HepG2 (cell line): ENCODE measurements around the gene GCG. TPM values are rescaled to one million over a fixed set of nuclear protein-coding genes. Genes with fewer than 3 reads are reported as not detected.

Experiments
- ATAC-seq: fragments of 200-7000 bp; cut with Tn5 transposase; 3 replicates; pipeline ENCODE4 v1.9.1; 2020; ENCODE audit warnings: mild to moderate bottlenecking, moderate library complexity
- BruUV-seq: library from RNA; stranded (reverse); fragments of 400-500 nt; replicated peaks from 2 replicates; lab custom pipeline; 2021; lab: Mats Ljungman, UMichigan
- CTCF ChIA-PET: fragments of 300-600 bp; formaldehyde crosslinking; extraction: SDS; loops from one replicate; lab custom pipeline; 2021; ENCODE audit warnings: low total read pairs, inconsistent platforms, low intra/inter-chr PET ratio; lab: Yijun Ruan, JAX
- POLR2A ChIA-PET: fragments of 350-600 bp; sonication (Branson Sonifier 250); formaldehyde crosslinking; loops from one replicate; lab custom pipeline; 2020; ENCODE audit warnings: antibody characterized with exemption, inconsistent platforms; lab: Yijun Ruan, JAX
- DNase-seq: peaks from one replicate; pipeline ENCODE4 v3.0.0-alpha.2; 2015; ENCODE audit warnings: low spot score
- FAIRE-seq: peaks from 3 replicates; lab custom pipeline; 2011; peaks lifted over from hg19 to GRCh38; lab: Jason Lieb, UNC
- H2AFZ ChIP-seq: one replicate; pipeline ENCODE4 v1.6.1; 2011; ENCODE audit warnings: low read length, inconsistent platforms
- H3K27ac ChIP-seq: fragments of 300-600 bp; 3 replicates; pipeline ENCODE4 v1.8.0; 2011; ENCODE audit warnings: mixed run types, mild to moderate bottlenecking, mixed read lengths, low read length, inconsistent platforms; ENCODE audit not compliant: insufficient read depth; ENCODE audit errors: extremely low read length
- H3K27me3 ChIP-seq, 2 experiments: fragments of 200-600 bp in 1 of 2; 2 replicates in 1 of 2; 3 replicates in 1 of 2; pipeline versions ENCODE4 v1.6.0 to v1.8.0; 2011; ENCODE audit warnings: low read length in 2 of 2, mild to moderate bottlenecking in 2 of 2, moderate library complexity in 2 of 2, inconsistent platforms in 1 of 2; ENCODE audit not compliant: insufficient read depth in 2 of 2, control insufficient read depth in 1 of 2
- H3K36me3 ChIP-seq, 2 experiments: fragments of 200-600 bp in 1 of 2; replicated peaks in 1 of 2; 2 replicates in 1 of 2; 3 replicates in 1 of 2; pipeline versions ENCODE4 v1.5.1 to v1.8.0; 2011; ENCODE audit warnings: low read length in 2 of 2, inconsistent platforms in 1 of 2; ENCODE audit not compliant: insufficient read depth in 2 of 2, control insufficient read depth in 1 of 2
- H3K4me1 ChIP-seq: 2 replicates; pipeline ENCODE4 v1.5.1; 2012; ENCODE audit warnings: low read length, inconsistent platforms; ENCODE audit not compliant: insufficient read depth
- H3K4me2 ChIP-seq: 2 replicates; pipeline ENCODE4 v1.6.0; 2011; ENCODE audit warnings: low read depth, low read length, inconsistent platforms
- H3K4me3 ChIP-seq, 3 experiments: fragments of 200-600 bp in 1 of 3; sonication (generic), shearing (Covaris generic) in 1 of 3; replicated peaks in 1 of 3; 2 replicates each; pipeline ENCODE4 v1.5.1; 2011 to 2016; ENCODE audit warnings: low read length in 3 of 3, inconsistent platforms in 2 of 3, low read depth in 2 of 3, mild to moderate bottlenecking in 2 of 3, control low read depth in 1 of 3, mixed read lengths in 1 of 3; ENCODE audit not compliant: insufficient read depth in 1 of 3
- H3K79me2 ChIP-seq: one replicate; pipeline ENCODE4 v1.6.1; 2011; ENCODE audit warnings: low read length, inconsistent platforms; ENCODE audit not compliant: insufficient read depth
- H3K9ac ChIP-seq: 2 replicates; pipeline ENCODE4 v1.6.0; 2011; ENCODE audit warnings: mild to moderate bottlenecking, low read depth, low read length, inconsistent platforms; ENCODE audit not compliant: insufficient read depth
- H3K9me3 ChIP-seq: 2 replicates; pipeline ENCODE4 v1.5.1; 2012; ENCODE audit warnings: mild to moderate bottlenecking, low read length
- H4K20me1 ChIP-seq: 2 replicates; pipeline ENCODE4 v1.6.0; 2011; ENCODE audit warnings: inconsistent platforms, mild to moderate bottlenecking, low read length, moderate library complexity; ENCODE audit not compliant: insufficient read depth
- AGO1 ChIP-seq: fragments of 200-400 bp; formaldehyde crosslinking; IDR thresholded peaks from 2 replicates; pipeline ENCODE4 v1.6.1; 2017; ENCODE audit warnings: mild to moderate bottlenecking, low read depth, low read length, moderate library complexity; ENCODE audit not compliant: poor library complexity, severe bottlenecking
- AKAP8 ChIP-seq: sonication (generic); formaldehyde crosslinking; IDR thresholded peaks from 2 replicates; pipeline ENCODE4 v1.5.1; 2020; ENCODE audit warnings: mild to moderate bottlenecking, missing genetic modification reagents
- ATM ChIP-seq: fragments of 450-650 bp; IDR thresholded peaks from 2 replicates; pipeline ENCODE4 v1.7.1; 2017; ENCODE audit warnings: mild to moderate bottlenecking, borderline replicate concordance
- DNMT3B ChIP-seq: conservative IDR thresholded peaks from 2 replicates; pipeline ENCODE4 v1.6.1; 2016; ENCODE audit warnings: missing biosample characterization, control low read depth
- GFI1 ChIP-seq: sonication (generic); formaldehyde crosslinking; IDR thresholded peaks from 2 replicates; pipeline ENCODE4 v1.5.0; 2020; ENCODE audit warnings: missing genetic modification reagents, mild to moderate bottlenecking, borderline replicate concordance
- HMG20A ChIP-seq: IDR thresholded peaks from 2 replicates; pipeline ENCODE4 v1.6.1; 2016; ENCODE audit warnings: borderline replicate concordance
- MEF2D ChIP-seq: sonication (generic); formaldehyde crosslinking; IDR thresholded peaks from 2 replicates; pipeline ENCODE4 v1.5.1; 2020; ENCODE audit warnings: mild to moderate bottlenecking, missing genetic modification reagents
- MTA3 ChIP-seq: sonication (generic); formaldehyde crosslinking; IDR thresholded peaks from 2 replicates; pipeline ENCODE4 v1.4.0; 2020; ENCODE audit warnings: missing genetic modification reagents
- MYPOP ChIP-seq: sonication (generic); formaldehyde crosslinking; IDR thresholded peaks from 2 replicates; pipeline ENCODE4 v1.8.1; 2023; ENCODE audit warnings: mild to moderate bottlenecking, moderate library complexity, missing genetic modification reagents
- PAX8 ChIP-seq: sonication (generic); formaldehyde crosslinking; IDR thresholded peaks from 2 replicates; pipeline ENCODE4 v1.8.0; 2022; ENCODE audit warnings: mild to moderate bottlenecking, missing genetic modification reagents, borderline replicate concordance
- RFXANK ChIP-seq: IDR thresholded peaks from 2 replicates; pipeline ENCODE4 v1.6.1; 2016
- SALL2 ChIP-seq: sonication (generic); formaldehyde crosslinking; IDR thresholded peaks from 2 replicates; pipeline ENCODE4 v1.8.1; 2023; ENCODE audit warnings: mild to moderate bottlenecking, missing genetic modification reagents, inconsistent platforms
- STAT5B ChIP-seq: sonication (generic); formaldehyde crosslinking; IDR thresholded peaks from 2 replicates; pipeline ENCODE4 v1.4.0; 2020; ENCODE audit warnings: missing genetic modification reagents
- TARDBP ChIP-seq: sonication (generic); formaldehyde crosslinking; IDR thresholded peaks from 2 replicates; pipeline ENCODE4 v1.8.0; 2022; ENCODE audit warnings: mild to moderate bottlenecking, missing genetic modification reagents
- XBP1 ChIP-seq: sonication (generic); formaldehyde crosslinking; IDR thresholded peaks from 2 replicates; pipeline ENCODE4 v1.5.0; 2020; ENCODE audit warnings: missing genetic modification reagents
- ZFP36 ChIP-seq: fragments of 150-350 bp; IDR thresholded peaks from 2 replicates; pipeline ENCODE4 v1.6.1; 2018; ENCODE audit warnings: borderline replicate concordance, low read length, low read depth; ENCODE audit not compliant: partially characterized antibody
- ZNF337 ChIP-seq: sonication (generic); formaldehyde crosslinking; IDR thresholded peaks from 2 replicates; pipeline ENCODE4 v1.5.1; 2020; ENCODE audit warnings: missing genetic modification reagents, low read depth, mild to moderate bottlenecking, borderline replicate concordance
- ZNF720 ChIP-seq: sonication (generic); formaldehyde crosslinking; IDR thresholded peaks from 2 replicates; pipeline ENCODE4 v1.4.0; 2020; ENCODE audit warnings: missing genetic modification reagents
- ZNF740 ChIP-seq: sonication (generic); formaldehyde crosslinking; IDR thresholded peaks from 2 replicates; pipeline ENCODE4 v1.4.0; 2020; ENCODE audit warnings: missing genetic modification reagents
- WGBS: methylation state at CpG from one replicate; pipeline ENCODE4 v1.1.6; 2017; ENCODE audit warnings: low lambda C conversion rate; 5-methylcytosine and 5-hydroxymethylcytosine counted together
- in situ Hi-C: cut with HindIII; loops from 2 replicates; pipeline ENCODE4 v1.10.0; 2017; ENCODE audit warnings: low pct_unique_long_range_greater_than_20kb; ENCODE audit not compliant: extremely low pct_ligation_motif_present
- intact Hi-C: fragments of 100-400 bp; cut with micrococcal nuclease; formaldehyde crosslinking; loops from one replicate; pipeline ENCODE4 v1.10.0; 2022; ENCODE audit not compliant: unreplicated experiment
- polyA plus RNA-seq, 8 experiments: library from polyadenylated mRNA; depleted of rRNA in 3 of 8; stranded (reverse) in 7 of 8; unstranded in 1 of 8; fragments of >200 nt; fragmentation: Illumina TruSeq in 4 of 8; extraction: Trizol in 4 of 8; gene quantifications; 2 replicates each; pipeline versions ENCODE4 v1.2.1 to v1.2.3, GENCODE V29; 2011 to 2016; ENCODE audit warnings: low read depth in 4 of 8, missing spikeins in 1 of 8, mixed read lengths in 1 of 8; ENCODE audit not compliant: insufficient read depth in 1 of 8
- total RNA-seq, 5 experiments: library from RNA; depleted of rRNA; stranded (reverse); fragments of >200 nt; fragmentation: Illumina TruSeq; extraction: Trizol; gene quantifications; 2 replicates each; pipeline ENCODE4 v1.2.3, GENCODE V29; 2016; ENCODE audit warnings: low read depth in 1 of 5

Gene GCG
- total and polyA plus RNA-seq, 2 of the 13 experiments (the other 11 are each of a cell fraction or from before 2014, with no cell fraction given), result not detected

- POLR2A ChIA-PET, result no interaction called here
- H3K4me3 ChIP-seq, result no peak overlapping the region
- intact Hi-C loops, result no loop called here
Observed at GRCh38 chr2:162159446-162159845, 7.4 kb upstream of the GCG start.

GRCh38 chr2:162156149-162156548, 4.1 kb upstream of the GCG start:
- no TSS peak for BruUV-seq
- no peak for TF ChIP-seq ZNF720 (CRISPR knock-in tag)
- TF ChIP-seq RFXANK (CRISPR knock-in tag), result no peak
- no peak for TF ChIP-seq STAT5B (CRISPR knock-in tag)
- TF ChIP-seq ZNF337 (CRISPR knock-in tag), result no peak
- no peak for TF ChIP-seq ZNF740 (CRISPR knock-in tag)
- TF ChIP-seq MTA3 (CRISPR knock-in tag), result no peak
- no peak for TF ChIP-seq XBP1
- no peak for TF ChIP-seq DNMT3B (CRISPR knock-in tag)
- no peak for TF ChIP-seq ZFP36
- no peak for TF ChIP-seq PAX8
- no peak for TF ChIP-seq MYPOP (CRISPR knock-in tag)
- no peak for TF ChIP-seq SALL2
- no peak for TF ChIP-seq GFI1 (CRISPR knock-in tag)
- TF ChIP-seq TARDBP (CRISPR knock-in tag), result no peak
- no peak for TF ChIP-seq AGO1
- H3K4me2 ChIP-seq, result no peak overlapping the region
- no peak overlapping the region for H3K9ac ChIP-seq
- 3% methylated on average over 3 of the region's 3 CpGs for WGBS
- H3K36me3 ChIP-seq, result no peaks in the 10 kb centered on the region
- H3K79me2 ChIP-seq, result no peaks in the 10 kb centered on the region
- no peak for FAIRE-seq
- POLR2A ChIA-PET, result no interaction called here
- H3K4me1 ChIP-seq, result no peaks in the 10 kb centered on the region
- H3K9me3 ChIP-seq, result no peaks in the 10 kb centered on the region
- intact Hi-C loops, result no loop called here
- H3K27me3 ChIP-seq, result peaks cover 0 to 8% of the 10 kb centered on the region in 2 experiments; a peak in 2 of 5 replicates
- no peak overlapping the region for H3K27ac ChIP-seq
- no peak for DNase-seq
- CTCF ChIA-PET, result no interaction called here
- in situ Hi-C loops, result no loop called here
- no peaks in the 10 kb centered on the region for H4K20me1 ChIP-seq
- no peak for ATAC-seq
- H2AFZ ChIP-seq, result no peak overlapping the region
- no peak overlapping the region for H3K4me3 ChIP-seq

More at GRCh38 chr2:162159446-162159845, 7.4 kb upstream of the GCG start:
- Histone ChIP-seq H3K27me3 (peaks cover 0 to 8% of the 10 kb centered on the region in 2 experiments; a peak in 2 of 5 replicates), H3K36me3 (no peaks in the 10 kb centered on the region), H3K27ac (no peak overlapping the region), H3K4me1 (no peaks in the 10 kb centered on the region), H2AFZ (no peak overlapping the region), H3K4me2 (no peak overlapping the region), H3K79me2 (no peaks in the 10 kb centered on the region), H3K9me3 (no peaks in the 10 kb centered on the region)
- CTCF ChIA-PET, result no interaction called here
- BruUV-seq, result no TSS peak
- ATAC-seq (no peak), DNase-seq (no peak)
- WGBS, result 8% methylated on average over 6 of the region's 6 CpGs
- in situ Hi-C loops, result no loop called here
- TF ChIP-seq AKAP8 (CRISPR knock-in tag) (no peak), MEF2D (CRISPR knock-in tag) (no peak), HMG20A (CRISPR knock-in tag) (no peak), ATM (no peak)
- TF ChIP-seq, all 625 proteins: peak for 0
- Histone ChIP-seq H3K9ac (no peak overlapping the region), H4K20me1 (no peaks in the 10 kb centered on the region)
- no peak for FAIRE-seq
